Left cardiac atrium (tissue), 4 donors: ENCODE measurements around the gene CCDC159. TPM values are rescaled to one million over a fixed set of nuclear protein-coding genes. Genes with fewer than 3 reads are reported as not detected.

Source experiments
- ATAC-seq, 2 donors: fragments of 200-7000 bp; cut with Tn5 transposase; one replicate each; pipeline ENCODE4 v1.9.1; 2020; ENCODE audit warnings: mild to moderate bottlenecking in 2 of 2, moderate library complexity in 2 of 2
- DNase-seq: peaks from one replicate; pipeline ENCODE4 v3.0.0-alpha.2; 2020
- intact Hi-C, 2 donors: fragments of 100-400 bp; cut with DNase I; formaldehyde crosslinking; loops; one replicate each; pipeline versions ENCODE4 v1.14.1 to v1.15.1; 2022 to 2023
- total RNA-seq, 2 donors: library from RNA; stranded (reverse); fragmentation: NEBNext Ultra II Directional; extraction: Animal tissue kit (Norgen Biotek cat#: 25700); gene quantifications; one replicate each; pipeline ENCODE4 v1.2.1, GENCODE V29; 2021
- donor health status: DM: no; HTN: yes; CAD: no.
- donor health status: DM: no; HTN: yes; CAD: no; lungs with severe emphysema.
- donor health status: DM: yes; HTN: yes; CAD: no.
- donor health status: Dilated cardiomyopathy.

CCDC159 gene
- total RNA-seq, 2 donors from 2014 or later = 16.4 to 20.0 TPM

DNA sequence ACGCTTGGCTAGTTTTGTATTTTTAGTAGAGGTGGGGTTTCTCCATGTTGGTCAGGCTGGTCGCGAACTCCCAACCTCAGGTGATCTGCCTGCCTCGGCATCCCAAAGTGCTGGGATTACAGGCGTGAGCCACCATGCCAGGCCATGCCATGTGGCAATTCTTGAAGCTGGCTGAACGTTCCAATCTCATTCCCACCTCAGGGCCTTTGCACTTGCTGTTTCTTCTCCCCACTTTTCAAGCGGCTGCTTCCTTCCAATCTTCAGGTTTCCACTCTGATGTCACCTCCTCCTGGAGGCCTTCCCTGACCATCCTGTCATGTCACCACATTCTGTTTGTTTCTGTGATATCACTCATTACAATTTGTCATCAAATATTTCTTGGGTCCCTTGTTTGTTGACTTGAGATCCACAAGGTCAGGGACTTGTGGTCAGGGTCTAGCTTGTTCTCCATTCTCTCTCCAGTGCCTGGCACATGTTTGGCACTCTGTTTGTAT is 33.6 kb downstream of the CCDC159 start:
- DNase-seq (no peak), ATAC-seq (no peak)
- intact Hi-C loops = loop anchor here in 1 of 2 donors (10.0 kb wide), 1 partner anchor 55 kb away; the partner anchor contains the start of genes ODAD3 and PRKCSH

DNA sequence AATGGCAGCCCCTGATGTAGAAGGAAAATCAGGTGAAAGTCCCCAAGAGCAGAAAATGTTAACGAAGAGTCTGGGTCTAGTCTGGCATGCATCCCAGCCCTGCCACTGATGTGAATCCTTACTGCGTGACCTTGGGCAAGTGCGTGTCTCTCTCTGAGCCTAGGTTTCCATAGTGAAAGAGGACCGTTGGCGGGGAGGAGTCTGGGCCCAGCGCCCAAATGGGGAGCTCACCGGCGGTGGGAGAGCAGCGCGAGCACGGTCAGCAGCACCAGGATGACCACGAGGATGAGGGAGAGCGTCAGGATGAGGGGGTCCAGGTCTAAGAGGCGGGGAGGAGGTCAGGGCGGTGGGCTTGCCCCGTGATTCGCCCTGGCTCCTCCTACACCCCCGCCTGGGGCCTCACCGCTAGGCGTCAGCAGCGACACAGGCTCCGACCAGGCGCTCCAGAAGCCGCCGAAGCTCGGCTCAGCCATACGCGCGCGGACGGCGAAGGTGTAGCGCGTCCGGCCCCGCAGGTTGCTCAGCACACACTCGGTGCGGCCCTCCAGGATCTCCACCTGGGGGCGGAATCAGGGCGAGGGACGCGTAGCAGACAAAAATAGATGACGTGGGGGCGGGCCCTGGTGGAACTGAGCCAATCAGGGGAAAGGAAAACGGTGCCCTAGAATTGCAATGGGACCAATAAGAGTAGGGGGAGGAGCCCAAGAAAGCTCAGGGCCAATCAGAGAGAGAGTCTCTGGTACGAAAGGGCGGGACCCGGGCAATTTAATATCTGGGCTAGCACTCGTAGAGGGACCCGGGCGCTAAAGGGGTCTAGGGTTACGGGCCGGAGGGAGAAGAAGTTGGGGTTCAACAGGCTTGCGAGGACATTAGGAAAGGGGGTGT is 34.6 kb downstream of the CCDC159 start:
- intact Hi-C loops = no loop called here
- DNase-seq (peak; percentile 94), ATAC-seq (peak; percentile 89 to 93)

DNA sequence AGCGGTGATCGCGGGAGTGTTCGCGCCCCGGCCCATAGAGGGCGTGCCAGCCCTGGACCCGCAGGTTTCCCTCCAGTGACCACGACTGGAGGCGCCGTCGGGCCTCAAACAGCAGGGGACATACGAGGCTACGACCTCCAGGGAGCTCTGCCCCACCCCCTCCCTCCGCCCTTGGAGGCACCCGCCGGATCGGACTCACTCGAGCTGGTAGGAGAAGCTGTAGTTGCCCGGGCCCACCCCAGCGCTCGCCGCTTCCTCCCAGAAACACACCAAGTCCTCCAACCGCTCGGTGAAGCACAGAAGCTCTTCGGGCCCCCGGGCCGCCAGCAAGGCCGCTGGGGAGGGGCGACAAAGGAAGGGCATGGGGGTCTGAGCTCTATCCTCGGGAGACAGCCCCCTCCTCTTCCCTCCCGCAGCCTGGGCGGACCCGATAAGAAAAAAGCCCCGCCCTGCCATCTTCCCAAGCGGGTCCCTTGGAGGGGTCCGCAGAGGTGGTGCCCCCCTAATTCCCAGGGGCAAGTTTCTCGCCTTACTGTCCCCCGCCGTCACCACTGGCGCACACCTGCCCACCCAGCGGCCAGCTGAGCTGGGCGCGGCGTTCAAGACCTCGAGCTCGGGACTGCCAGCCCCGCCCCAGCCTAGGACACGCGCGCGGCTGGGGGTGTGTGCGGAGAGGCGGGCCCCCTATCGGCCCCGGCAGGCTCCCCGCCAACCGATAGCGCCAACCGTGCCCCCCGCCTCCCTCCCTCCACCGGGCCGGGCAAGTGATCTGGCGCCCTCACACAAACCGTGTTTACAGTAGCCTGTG is 36.8 kb downstream of the CCDC159 start:
- peak; percentile 64 for DNase-seq
- peak in 1 of 2 donors; percentile 5 for ATAC-seq
- intact Hi-C loops = no loop called here

DNA sequence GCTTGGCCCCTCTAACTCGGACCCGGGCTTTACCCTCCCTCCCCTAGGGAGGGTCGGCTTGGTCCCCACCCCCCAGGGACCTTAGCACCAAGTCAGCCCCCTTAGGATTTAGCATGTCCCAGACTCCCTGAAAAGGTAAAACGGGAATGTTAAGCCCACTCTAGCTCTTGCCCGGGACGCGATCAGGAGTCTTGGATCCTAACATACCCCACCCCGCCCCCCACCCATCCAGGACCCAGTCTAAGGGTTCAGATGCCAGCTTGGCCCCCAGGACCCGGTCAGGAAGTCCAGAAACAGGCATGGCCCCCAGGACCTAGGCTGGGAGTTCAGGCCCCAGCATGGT is 37.4 kb downstream of the CCDC159 start:
- ATAC-seq (no peak), DNase-seq (no peak)
- intact Hi-C loops = no loop called here

DNA sequence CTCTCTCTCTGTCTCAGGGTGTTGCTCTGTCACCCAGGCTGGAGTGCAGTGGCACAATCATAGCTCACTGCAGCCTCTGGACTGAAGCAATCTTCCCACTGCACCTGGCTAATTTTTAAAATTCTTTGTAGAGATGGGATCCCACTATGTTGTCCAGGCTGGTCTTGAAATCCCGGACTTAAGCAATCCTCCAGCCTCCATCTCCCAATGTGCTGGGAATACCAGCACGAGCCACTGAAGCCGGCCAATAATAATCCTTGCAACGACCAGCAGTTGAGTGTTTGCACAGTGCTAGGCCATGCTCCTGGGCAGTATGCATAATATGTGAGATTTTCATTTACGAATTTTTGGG is 38.4 kb downstream of the CCDC159 start:
- DNase-seq (no peak), ATAC-seq (no peak)
- intact Hi-C loops = no loop called here

DNA sequence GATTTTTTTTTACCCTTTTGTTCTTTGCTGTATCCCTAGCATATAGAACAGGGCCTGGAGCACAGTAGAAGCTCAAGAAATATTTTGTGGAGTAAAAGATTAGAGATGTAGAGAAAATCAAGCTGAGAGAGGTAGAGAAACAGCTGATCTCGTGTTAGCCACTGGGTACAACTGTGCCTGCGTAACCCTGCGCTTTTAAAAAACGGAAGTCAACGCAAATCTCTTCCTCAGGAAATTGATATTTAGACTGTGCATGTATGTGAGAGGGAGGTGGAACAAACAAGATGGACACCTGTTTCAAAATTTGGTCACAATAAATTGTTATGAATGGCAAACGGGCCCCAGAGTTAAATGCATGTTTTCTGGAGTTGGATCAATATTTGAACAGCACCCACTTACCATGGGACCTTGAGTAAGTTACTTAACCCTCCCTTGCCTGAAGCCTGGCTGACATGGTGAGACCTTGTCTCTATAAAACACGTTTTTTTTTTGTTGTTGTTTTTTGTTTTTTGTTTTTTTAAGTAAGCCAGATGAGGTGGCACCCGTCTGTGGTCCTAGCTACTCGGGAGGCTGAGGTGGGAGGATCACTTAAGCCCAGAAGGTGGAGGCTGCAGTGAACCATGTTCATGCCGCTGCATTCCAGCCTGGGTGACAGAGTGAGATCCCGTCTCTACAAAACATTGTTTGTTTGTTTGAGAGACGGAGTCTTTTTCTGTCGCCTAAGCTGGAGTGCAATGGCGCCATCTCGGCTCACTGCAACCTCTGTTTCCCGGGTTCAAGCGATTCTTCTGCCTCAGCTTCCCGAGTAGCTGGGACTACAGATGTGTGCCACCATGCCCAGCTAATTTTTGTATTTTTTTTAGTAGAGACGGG is 41.1 kb downstream of the CCDC159 start:
- DNase-seq (no peak), ATAC-seq (no peak)
- intact Hi-C loops = no loop called here

DNA sequence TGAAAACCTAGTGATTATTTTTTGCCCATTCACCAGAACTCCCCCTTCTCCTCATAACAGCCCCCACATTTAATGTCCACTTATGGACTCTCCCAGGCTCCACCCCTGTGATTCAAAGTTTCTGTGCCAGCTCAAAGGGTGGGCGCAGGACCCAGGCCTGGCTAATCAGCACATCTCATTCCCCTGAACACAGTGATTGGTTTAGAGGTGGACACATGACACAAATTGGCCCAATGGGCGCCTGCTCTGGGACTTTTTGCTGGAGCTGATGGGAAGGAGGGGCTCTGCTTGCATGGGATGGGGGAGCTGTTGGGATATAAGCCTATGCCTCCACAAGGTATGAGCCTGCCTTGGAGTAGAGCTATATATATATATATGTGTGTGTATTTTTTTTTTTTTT is 44.0 kb downstream of the CCDC159 start:
- intact Hi-C loops = no loop called here
- ATAC-seq (no peak), DNase-seq (no peak)

DNA sequence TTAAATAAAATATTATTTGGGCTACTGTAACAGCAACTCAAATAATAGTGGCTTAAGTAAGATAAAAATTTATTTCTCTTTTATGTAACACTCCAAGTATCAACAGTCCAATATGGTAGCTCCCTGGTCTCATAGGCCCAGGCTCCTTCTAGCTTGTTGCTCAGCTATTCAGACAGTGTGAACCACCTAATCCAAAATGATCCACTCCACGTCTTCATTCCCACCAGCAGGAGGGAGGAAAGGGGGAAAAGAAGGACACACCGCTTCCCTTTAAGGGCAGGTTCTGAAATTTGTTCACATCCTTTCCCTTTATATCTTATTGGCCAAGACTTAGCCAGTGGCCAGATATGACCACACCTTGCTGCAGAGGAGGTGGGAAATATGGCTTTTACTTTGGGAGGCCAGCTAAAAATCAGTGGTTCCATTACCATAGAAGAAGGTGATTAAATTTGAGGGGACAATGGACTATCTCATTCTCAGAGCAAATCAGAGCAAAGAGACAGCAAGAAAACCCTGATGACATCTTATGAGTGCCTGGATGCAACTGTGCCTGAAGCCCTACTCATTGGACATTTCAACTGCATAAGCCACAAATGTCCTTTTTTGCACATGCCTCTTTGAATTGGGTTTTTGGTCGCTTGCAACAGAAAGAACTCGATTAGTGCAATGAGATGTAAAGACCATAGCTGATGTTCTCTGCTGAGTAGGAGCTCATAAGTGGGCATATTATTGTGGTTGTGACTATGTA is 44.8 kb downstream of the CCDC159 start:
- no peak for DNase-seq
- ATAC-seq = no peak
- intact Hi-C loops = no loop called here

DNA sequence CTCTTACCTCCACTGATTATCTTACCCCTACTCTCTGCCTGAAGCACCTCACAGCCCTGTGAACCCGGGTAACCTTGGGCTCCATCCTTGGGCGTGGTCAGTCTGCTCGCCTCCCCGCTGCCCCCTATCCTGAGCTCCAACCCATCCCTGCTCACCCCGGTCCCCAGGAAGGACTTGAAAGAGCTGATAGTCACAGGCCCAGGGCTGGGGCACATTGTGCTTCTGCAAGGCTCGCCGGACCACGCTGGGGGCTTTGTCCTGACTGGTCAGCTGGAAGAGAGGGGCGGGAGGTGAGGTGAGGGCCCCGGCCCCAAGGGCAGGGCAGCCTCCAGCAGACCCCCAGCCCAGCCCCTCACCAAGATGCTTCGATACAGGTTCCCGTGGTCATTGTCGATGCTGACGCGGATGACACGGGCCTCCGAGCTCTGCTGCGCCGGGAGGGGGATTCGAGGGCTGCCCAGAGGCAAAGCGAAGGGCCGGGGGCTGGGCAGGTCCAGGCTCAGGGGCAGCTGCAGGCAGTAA is 50.8 kb downstream of the CCDC159 start:
- DNase-seq = no peak
- no peak for ATAC-seq
- intact Hi-C loops = no loop called here

DNA sequence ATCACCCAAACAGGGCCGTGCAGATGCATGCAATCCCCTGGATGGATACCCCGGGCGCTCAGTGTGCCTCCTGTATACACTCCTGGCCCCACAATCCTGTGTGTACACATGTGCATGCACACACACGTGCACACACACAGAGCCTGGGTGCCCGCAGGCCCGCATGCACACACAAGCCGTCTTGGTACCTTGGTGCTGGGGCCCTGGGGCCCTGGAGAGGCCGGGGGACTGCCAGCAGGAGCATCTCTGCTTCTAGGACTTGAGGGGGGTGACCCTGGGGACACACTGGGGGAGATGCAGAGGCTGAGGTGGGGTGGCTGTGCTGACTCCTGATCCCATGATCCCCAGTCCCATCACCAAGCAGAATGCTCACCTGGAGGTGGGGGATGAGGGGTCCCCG is 53.3 kb downstream of the CCDC159 start:
- ATAC-seq (no peak), DNase-seq (no peak)
- intact Hi-C loops = no loop called here

DNA sequence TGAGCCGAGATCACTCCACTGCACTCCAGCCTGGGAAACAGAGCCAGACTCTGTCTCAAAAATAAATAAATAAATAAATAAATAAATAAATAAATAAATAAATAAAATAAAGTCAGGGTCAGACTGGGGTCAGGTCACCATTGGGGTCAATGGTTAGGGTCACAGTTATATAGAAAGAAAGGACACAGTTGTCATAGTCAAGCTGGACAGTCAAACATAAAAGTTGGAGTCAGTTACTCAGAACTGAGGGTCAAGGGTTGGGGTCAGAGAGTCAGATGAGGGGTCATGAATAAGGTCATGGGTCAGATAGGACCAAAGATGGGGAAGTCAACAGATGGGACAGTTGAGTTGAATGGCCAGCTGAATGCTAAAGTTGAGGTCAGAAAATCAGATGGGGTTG is 54.5 kb downstream of the CCDC159 start:
- ATAC-seq (no peak), DNase-seq (no peak)
- intact Hi-C loops = no loop called here

DNA sequence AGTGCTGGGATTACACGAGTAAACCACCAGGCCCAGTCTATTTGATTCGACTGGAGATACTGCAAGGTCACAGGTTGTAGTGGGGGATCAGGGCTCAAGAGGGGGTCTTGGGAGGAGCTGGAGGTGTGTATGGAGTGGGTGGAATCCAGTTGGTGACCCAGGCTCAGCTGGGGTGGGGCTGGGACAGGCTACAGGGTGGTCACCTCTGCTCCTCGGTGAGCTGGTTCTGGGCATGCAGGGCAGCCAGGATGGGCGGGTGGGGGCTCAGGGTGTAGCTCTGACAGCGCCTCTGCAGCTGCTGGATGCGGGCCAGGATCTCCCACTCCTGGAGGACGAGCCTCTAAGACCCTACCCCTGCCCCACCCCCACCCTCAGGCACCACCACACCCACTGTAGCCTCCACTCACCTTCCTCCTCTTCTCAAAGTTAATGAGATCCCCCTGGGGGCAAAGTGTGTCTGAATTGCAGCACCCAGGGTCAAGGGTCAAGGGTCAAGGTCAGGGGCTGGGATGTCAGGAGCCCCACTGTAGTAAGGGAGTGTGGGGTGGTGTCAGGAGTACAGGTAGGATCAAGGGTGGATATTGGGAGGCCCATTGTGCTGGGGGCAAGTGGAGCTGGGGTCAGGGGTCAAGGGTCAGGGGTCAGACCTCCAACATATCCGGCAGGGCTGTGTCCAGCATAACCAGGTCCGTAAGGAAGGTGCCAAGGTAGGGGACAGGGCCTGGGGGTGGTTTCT is 55.7 kb downstream of the CCDC159 start:
- DNase-seq (no peak), ATAC-seq (no peak)
- intact Hi-C loops = no loop called here

Other genes with a start within 250 kb of the CCDC159 start
- gene SPC24, start 190.7 kb upstream of the CCDC159 start, total RNA-seq = 1 to 10 TPM; 3.4 to 3.9 TPM
- gene KANK2, start 149.0 kb upstream of the CCDC159 start, total RNA-seq = 100 to 1,000 TPM; 238 to 255 TPM
- gene ANGPTL8, start 106.9 kb upstream of the CCDC159 start, total RNA-seq = 10 to 100 TPM in 1 of 2 donors, 1 to 10 TPM in 1; 4.0 to 20.3 TPM
- 10 to 100 TPM; 37.5 to 61.1 TPM for gene DOCK6, start 84.0 kb upstream of the CCDC159 start, total RNA-seq
- gene TSPAN16, start 50.4 kb upstream of the CCDC159 start, total RNA-seq = not detected
- 10 to 100 TPM; 12.2 to 14.2 TPM for gene RAB3D, start 6.9 kb upstream of the CCDC159 start, total RNA-seq
- gene TMEM205, start 251 bp upstream of the CCDC159 start, total RNA-seq = 10 to 100 TPM; 89.9 to 96.6 TPM
- gene PLPPR2, start 8.9 kb downstream of the CCDC159 start, total RNA-seq = 10 to 100 TPM; 23.5 to 28.3 TPM
- 1 to 10 TPM; 1.3 to 1.5 TPM for gene SWSAP1, start 28.1 kb downstream of the CCDC159 start, total RNA-seq
- 1 to 10 TPM; 7.5 to 7.7 TPM for gene EPOR, start 37.8 kb downstream of the CCDC159 start, total RNA-seq
- gene RGL3, start 72.8 kb downstream of the CCDC159 start, total RNA-seq = 10 to 100 TPM; 11.3 to 15.1 TPM
- gene ODAD3, start 88.6 kb downstream of the CCDC159 start, total RNA-seq = under 1 TPM; 0.56 to 0.68 TPM
- gene PRKCSH, start 89.1 kb downstream of the CCDC159 start, total RNA-seq = 100 to 1,000 TPM; 132 to 139 TPM
- gene ELAVL3, start 134.5 kb downstream of the CCDC159 start, total RNA-seq = under 1 TPM; 0.24 to 0.50 TPM
- gene ZNF653, start 159.3 kb downstream of the CCDC159 start, total RNA-seq = 1 to 10 TPM; 3.7 to 4.9 TPM
- 100 to 1,000 TPM in 1 of 2 donors, 10 to 100 TPM in 1; 99.4 to 105 TPM for gene ECSIT, start 182.6 kb downstream of the CCDC159 start, total RNA-seq
- 100 to 1,000 TPM; 159 to 208 TPM for gene CNN1, start 192.3 kb downstream of the CCDC159 start, total RNA-seq
- 10 to 100 TPM; 36.8 to 37.2 TPM for gene ELOF1, start 212.7 kb downstream of the CCDC159 start, total RNA-seq
- gene ACP5, start 231.1 kb downstream of the CCDC159 start, total RNA-seq = 1 to 10 TPM; 4.5 to 5.4 TPM